ENCODE data around the gene WWOX.
A peak's percentile ranks its signal among the peaks of the same experiment; 100 is the strongest.

WWOX gene

DNA sequence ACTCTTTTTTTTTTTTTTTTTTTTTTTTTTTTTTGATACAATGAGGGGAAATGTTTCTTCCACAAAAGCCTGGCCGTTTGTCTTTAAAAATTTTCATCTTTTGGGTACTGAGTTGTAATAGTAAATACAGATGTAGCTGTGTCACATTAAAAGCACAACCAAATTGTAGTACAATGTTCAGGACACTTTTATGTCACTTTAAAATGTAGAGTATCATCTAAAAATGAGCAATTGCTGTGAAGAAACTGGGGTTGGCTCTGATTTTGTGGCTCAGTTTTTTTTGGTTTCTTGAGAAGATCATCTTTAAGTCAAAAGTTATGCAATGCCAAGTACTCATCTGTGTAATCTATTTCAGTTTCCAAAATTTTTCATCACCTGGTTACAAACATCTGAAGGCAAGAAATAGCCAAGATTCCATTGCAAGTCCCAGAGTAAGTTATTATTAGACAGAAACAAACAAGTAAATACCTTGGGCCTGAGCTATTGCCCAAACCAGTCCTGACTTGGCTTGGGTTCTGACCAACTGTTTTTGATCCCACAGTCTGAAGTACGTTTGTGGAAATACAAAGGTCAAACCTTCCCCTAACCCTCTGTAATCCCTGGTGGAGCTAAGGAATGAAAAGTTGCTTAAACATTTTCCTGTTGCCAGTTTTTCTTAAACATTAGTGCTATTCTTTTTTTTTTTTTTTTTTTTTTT lies 717.2 kb downstream of the WWOX start:
- no peak for DNase-seq

DNA sequence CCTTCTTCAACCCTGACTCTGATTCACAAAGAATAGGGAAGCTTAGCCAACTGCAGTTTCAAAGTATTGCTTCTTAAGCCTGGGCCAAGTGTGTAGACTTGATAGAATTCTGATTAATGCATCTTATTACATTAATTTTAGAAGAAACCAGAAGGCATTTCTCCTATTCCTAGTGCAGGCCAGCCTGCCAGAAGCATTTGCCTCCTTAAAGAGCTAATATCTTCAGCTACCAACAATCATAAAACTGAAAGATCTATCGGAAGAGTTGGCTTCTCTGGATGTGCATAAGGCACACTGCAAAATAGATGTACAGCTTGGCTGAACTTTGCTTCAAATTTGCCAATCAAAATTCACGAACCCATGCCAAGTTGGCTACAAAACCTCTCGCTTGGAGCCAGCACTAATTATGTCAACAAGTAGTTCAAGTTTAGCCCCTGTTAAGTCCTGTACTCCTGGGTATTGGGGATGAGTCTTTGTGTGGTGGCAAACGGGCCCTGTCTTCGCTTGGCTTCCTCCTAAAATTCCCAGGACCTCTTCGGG lies 717.8 kb downstream of the WWOX start:
- peak in 1 of 56 donors; percentile 0 for DNase-seq

DNA sequence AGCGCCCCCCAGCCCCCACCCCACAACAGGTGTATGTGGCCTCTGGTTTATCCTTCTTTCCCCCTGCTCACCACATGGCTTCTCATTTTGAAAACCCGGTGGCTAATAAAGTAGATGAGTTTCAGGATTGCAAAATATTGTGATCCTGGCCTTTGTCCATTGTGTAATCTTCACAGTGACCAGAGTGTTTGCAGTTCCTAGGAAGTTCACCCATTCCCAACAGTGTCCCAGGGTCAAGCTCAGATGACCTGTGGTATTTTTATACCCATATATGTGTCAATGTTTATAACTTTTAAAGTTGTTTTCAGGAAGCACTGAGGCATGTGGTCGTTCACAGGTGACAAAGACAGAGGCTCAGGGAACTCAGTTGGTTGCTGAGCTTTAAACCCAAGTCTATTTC lies 721.9 kb downstream of the WWOX start:
- DNase-seq = no peak

DNA sequence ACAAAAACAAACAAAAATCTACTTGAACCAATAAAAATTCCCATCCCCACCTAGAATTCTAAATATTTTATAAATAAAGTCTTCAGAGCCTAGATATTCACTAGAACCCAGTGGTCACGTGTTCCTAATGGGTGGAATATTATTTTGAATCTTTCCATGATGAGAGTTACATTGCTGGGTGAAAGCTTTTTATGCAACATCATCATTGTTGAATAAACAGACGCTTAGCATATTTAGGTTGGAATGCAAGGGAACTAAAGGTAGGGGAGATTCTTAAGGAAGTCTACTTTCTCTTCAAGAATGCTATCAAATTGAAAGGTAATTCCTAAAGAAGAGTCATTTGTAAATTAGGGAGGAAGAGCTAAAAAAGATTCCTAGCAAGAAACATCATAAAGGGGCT lies 723.1 kb downstream of the WWOX start:
- no peak for DNase-seq

DNA sequence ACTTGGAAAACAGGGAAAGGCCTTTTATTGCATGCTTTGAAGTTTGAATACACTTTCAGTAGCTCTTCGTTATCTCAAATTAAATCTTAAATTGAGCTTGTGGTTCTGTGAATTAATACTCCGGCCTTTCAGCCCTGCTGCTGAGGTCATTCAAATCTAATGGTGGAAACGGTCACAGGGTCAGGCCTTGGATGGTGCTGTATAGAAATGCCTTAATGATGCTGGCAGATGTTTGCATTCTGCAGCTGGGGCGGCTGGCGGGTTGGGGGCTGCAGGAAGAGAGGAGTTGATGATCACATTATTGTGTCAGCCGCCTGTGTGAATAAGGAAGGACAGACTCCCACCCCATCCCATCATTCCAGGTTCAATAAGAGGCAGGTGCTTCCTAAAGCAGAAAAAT lies 723.6 kb downstream of the WWOX start:
- DNase-seq = no peak

DNA sequence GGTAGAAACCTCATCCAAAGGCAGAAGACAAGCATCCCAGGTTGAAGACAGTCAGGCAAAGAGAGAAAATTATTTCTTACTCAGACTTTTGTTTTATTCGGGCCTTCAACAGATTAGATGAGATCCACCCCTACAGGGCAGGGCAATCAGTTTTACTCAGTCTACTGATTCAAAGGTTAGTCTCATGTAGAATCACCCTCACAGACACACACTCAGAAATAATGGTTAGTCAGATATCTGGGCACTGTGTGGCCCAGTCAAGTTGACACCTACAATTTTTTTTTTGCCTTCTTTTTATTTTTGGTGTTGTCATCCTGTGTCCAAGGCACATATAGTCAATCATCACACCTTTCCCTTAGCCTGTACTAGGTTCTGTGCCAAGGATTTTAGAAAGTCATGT lies 729.8 kb downstream of the WWOX start:
- DNase-seq = no peak

DNA sequence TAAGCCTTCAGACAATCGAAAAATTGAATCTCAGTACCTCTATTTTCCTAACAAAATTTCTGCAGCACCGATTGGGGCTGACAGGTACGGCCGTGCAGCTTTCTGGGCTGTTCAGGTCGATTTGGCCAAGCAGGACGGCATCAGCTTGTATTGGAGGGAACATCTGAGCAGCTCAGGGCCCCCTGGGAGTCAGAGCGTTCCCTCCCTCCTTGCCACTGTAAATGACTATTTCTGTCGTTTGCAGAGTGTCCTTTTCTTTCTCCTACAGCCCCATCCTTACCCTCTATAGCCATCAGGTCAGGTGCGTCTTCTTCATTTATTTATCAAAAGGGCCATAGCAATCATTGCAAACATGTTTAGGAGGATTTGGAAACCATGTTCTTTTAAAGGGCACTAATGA lies 731.1 kb downstream of the WWOX start:
- no peak for DNase-seq

DNA sequence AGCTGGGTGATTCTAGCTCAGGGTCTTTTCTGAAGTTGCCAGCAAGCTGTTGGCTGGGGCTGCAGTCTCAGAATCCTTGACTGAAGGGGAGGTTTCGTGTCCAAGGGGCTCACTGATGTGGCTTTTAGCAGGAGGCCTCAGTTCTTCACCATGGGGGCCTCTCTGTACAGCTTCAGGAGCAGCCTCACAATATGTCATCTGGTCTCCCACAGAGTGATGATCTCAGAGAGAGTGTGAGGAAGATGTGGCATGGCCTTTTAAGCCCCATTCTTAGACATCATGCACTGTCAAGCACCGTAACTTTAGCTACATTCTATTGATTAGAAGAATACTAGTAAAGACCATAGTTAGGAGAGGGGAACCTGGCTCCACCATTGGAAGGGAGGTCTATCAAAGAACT lies 732.6 kb downstream of the WWOX start:
- DNase-seq = no peak

DNA sequence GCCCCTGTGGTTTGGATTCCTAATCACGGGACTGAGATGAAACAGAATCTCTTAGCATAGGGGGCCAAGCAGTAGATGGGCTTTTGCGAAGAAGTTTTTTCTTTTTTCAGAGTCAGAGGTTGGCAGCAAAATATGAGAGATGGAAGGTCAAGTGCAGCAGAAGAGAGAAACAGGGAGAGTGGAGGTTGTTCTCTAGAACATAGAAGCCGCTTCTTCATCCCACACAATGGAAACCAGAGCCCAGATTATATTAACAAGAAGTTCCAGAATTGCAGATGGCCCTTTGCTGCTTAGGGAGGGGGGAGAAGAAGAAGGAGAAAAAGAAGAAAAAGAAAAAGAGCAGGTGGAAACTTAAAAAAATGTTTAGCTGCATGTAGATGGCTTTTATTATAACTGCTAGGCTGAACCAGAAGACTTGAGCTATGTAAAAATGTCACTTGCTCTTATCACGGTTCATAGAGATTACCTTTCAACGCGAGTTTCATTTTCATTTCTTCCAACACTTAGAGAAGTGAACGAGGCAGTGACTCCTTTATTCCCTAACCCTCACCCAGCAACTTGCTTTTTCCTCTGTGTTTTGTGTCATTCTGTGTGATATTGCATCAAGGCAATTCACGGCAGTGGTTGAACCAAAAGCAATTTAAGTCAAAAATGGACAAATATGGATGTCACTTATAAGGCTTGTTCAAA lies 737.5 kb downstream of the WWOX start:
- DNase-seq = no peak

DNA sequence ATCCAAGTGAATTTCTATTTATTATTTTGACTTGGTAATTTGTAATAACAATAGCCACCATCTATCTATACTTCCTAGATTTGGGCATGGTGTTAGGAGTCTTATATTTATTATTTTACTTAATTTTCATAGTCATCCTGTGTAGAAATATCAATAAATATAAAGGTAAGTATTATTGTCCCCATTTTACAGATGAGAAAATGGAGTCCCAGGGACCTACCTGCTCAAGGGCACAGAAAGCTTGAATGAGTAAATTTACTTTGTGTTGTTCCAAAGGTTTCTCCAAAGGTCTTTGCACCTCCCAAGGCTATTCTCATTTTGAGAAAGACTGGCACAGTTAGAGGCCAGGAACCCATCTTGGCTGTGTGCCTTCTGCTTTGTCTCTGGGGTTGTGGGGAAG lies 738.3 kb downstream of the WWOX start:
- no peak for DNase-seq

DNA sequence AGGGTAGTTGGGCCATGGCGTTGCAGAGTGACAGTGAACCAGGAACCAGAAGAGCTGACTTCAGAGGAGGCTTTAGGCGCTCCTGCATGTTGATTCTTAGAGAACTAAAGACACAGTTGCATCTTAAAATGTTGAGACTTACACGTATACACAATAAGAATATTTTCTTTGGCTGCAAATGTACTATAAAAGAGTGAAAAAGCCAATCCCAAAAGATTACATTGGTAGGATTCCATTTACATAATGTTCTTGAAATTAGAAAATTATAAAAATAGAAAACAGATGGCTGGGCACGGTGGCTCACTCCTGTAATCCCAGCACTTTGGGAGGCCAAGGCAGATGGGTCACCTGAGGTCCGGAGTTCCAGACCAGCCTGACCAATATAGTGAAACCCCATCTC lies 738.8 kb downstream of the WWOX start:
- no peak for DNase-seq

DNA sequence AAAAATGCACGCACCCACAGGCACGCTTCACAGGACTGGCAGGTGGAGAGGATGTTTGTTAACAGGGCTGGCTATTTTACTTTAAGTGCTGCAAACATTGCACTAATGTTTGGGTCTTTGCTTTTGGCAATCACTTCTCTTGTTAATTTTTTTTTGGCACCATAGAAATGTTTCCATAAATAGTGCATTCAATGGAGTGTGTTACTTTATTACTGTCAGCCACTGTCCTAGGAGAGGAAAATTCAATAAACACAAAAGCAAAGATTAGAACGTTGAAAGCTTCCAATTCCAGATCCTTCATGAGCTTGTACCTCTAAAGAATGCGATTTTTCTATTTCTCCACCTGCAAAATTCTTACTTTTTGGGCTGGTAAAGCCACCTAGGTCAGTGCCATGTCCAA lies 743.5 kb downstream of the WWOX start:
- no peak for DNase-seq

DNA sequence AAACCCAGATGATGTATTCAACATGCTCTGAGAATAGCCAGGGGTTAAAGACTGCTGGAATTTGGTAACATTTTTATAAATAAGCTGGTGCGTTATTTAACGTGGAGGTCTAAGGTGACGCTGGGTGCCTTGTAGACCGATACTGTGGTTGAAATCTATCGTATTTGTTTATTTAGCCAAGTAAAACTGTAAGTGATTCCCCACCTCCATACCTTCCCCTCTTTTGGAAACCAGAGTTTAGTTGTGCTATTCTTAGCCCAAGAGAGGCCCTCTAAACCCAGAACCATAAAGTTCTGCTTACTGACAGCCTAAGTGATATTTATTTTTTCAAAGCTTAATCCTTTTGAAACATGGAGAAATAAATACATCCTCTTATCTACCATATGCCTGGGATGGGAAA lies 744.5 kb downstream of the WWOX start:
- no peak for DNase-seq

DNA sequence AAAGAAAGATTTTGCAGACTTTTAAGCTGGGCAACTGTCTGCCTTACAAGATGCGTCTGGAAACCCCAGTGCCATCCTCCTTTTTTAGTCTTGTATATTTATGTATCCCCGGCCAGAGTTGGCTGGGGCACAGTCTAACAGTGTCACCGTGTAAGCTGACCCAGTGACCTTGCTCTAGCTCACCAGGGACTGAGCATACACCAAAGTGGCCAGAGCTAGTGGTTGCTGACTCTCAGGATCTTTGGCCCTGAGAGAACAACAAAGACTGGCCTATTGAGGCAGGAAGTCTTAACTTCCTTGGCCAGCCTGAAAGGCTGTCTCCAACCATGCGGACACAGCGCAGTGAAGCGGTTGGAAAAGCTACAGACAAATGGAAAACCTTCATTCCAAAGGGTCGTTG lies 745.2 kb downstream of the WWOX start:
- no peak for DNase-seq

DNA sequence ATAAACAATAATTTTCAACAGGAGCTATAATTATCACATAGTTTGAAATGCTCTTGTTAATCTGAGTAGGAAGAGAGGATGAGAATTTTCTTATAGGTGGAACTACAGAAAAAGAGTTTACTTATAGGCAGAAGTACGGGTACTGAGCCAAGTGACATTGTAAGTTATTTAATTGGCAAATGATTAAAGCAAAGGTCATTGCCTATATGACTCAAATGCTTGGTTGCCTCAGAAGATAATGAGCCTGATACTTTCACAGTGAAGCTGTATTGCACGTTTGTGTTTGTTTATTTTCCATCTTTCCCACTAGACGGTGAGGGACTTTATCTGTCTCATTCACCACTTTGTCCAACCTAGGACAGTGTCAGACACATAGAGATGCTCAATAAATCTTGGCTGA lies 751.8 kb downstream of the WWOX start:
- DNase-seq = no peak

DNA sequence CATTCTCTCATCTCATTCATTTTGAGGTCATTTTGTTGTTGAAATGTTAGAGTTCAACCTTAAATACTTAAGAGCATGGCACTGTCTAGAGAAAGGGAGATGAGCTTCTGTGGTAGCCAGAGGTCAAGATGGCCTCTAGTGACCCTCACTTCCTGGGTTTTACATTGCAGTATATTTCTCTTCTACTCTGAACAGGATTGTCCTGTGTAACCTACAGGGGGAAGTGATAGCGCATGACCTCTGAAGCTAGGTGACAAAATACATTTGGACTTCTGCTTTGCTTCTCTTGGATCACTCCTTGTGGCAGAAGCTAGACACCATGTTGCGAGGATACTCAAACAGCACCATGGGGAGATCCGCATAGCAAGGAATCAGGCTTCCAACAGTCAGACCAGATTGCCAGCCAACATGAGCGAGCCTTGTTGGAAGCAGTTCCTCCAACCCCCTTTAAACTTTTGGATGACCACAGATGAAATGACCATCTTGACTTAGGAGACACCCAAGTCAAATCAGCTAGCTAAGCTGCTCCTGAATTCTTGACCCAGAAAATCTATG lies 752.7 kb downstream of the WWOX start:
- no peak for DNase-seq

DNA sequence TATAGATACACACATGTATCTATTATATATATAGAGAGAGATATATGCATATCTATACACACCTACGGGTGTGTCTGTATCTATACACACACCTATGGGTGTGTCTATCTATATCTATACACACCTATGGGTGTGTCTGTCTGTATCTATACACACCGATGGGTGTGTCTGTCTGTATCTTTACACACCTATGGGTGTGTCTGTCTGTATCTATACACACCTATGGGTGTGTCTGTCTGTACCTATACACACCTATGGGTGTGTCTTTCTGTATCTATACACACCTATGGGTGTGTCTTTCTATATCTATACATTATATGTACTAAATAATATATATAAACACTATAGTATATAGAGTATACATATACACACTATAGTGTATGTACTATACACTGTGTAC lies 762.6 kb downstream of the WWOX start:
- DNase-seq = no peak

DNA sequence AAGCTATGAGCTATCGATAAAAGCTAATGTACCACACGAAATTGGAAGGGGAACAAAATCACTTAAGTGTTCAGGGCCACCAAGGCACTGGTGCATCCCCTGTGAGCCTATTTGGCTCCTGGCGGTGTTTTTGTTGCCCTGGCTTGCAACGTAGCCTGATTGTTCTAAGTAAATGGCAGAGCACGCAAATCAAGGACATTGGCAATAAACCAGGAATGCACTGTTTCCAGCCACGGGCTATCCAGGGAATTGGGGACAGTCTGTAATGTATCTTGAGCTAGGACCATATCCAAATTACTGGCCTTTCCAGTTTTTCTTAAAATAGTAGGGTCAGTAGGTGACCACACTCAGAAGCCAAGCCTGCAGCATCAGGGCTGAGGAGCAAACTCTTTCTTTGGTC lies 767.1 kb downstream of the WWOX start:
- DNase-seq = peak in 9 of 56 donors; percentile 0 to 35 (median 5)

DNA sequence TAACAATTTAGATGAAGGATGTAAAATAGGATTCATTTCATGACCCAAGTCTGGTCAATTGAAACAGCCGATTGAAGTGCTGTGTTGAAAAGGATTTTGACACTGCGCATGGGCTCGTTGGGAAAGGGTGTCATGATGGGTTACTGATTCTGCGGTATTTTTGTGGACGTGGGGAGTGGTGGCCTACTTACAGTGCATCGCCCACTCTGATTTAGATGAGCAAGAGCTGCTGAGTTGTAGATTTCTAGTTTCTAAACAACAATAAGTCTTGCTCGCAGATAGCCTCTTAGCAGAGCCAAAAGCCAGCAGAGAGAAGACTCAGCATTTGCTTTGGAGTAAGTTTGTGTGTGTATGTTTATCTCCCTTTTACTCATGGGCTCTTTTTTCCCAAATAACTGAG lies 770.0 kb downstream of the WWOX start:
- no peak for DNase-seq

DNA sequence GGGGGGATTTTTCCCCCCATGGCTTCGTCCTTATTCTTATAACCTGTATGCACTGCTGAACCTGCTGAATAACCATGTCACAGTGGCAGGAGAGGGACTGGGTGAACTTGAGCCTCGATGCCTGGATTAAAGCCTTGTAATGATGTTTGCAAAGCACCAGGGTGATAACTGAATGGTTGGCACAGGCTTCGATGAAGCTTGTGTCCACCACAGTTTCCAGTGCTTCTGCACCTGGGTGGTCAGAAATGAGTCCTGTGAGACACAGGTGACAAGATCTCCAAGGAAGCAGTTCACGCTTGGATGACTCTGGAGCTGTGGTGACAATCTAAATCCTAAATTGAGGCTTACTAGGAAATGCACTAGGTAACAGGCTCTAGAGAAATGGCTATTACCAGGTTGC lies 771.8 kb downstream of the WWOX start:
- DNase-seq = no peak

DNA sequence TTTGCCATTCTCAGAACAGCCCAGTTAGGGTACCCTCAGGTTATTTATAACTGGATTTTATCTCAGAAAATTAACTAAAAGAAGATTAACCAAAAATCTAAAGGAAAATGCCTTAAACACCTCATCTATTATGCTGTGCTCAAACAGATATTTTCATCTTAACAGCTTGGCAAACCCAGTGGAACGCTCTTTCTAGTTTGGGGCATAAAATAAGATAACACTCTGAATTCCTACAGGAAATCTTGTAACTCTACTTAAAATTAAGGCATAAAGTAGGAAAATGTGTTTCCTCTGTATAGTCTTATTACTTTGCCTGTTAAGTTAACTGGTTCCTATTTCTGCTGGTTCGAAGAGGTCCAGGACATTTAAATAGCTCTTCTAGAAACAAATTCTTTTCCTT lies 777.2 kb downstream of the WWOX start:
- no peak for DNase-seq

DNA sequence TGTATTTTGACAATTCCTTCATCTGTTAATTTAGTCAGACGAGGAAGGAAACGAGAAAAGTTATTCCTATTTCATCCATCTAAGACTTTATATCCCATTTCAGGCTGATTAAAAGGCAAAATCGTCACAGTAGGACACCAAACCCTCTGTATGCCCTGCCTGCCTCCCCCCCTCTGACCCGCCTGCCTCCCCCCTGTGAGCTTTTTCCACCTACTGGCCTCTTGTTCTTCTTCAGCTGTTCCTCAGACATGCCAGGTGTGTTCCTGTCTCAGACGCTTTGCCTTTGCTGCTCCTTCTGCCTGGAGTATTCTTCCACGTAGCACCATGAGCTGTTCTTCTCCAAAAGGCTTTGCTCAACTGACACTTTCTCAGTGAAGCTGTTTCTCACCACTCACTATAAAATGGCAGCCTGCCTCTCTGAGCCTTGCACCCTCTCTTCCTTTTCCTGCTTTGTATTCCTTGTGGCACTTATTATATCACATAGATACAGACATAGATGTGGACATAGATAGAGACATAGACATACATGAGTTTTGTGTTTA lies 777.7 kb downstream of the WWOX start:
- DNase-seq = no peak

DNA sequence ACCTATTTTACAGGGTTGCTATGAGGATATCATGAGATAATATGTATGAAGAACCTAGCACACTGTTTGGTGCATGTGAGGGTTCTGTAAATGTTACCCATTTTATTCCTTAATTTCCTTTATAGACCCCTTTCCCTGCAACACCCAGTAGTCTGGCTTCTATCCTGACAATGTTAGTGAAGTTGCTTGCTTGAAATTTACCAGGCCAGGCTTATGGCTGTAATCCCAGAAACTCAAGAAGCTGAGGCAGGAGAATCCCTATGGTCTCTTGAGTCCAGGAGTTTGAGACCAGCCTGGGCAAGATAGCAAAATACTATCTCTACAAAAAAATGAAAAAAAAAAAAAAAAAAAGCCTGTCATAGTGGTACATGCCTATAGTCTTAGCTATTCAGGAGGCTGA lies 779.1 kb downstream of the WWOX start:
- DNase-seq = no peak
